Chondrocyte (in vitro differentiated cells): ENCODE results near the gene NAALADL2. TPM values are rescaled to one million over a fixed set of nuclear protein-coding genes. Genes with fewer than 3 reads are reported as not detected.

Source experiments
- DNase-seq: peaks from one replicate; pipeline ENCODE4 v3.0.0; 2021; ENCODE audit warnings: mixed read lengths, low spot score
- H3K27ac Mint-ChIP-seq: one replicate; pipeline ENCODE4 v1.8.0; 2021; ENCODE audit warnings: mild to moderate bottlenecking, moderate library complexity, mixed read lengths; ENCODE audit not compliant: unreplicated experiment
- H3K27me3 Mint-ChIP-seq: 2 replicates; pipeline ENCODE4 v1.8.0; 2021; ENCODE audit warnings: low read depth, mixed read lengths
- H3K36me3 Mint-ChIP-seq: 2 replicates; pipeline ENCODE4 v1.8.0; 2021; ENCODE audit warnings: low read depth, mixed read lengths
- H3K4me1 Mint-ChIP-seq: 2 replicates; pipeline ENCODE4 v1.8.0; 2021; ENCODE audit warnings: low read depth, mild to moderate bottlenecking, mixed read lengths
- H3K4me3 Mint-ChIP-seq: one replicate; pipeline ENCODE4 v1.8.0; 2021; ENCODE audit warnings: mild to moderate bottlenecking, moderate library complexity, mixed read lengths; ENCODE audit not compliant: unreplicated experiment
- H3K9me3 Mint-ChIP-seq: 2 replicates; pipeline ENCODE4 v1.8.0; 2021; ENCODE audit warnings: low read depth, mixed read lengths
- total RNA-seq: library from RNA; stranded (reverse); gene quantifications from 3 replicates; pipeline ENCODE4 v1.2.1, GENCODE V29; 2021
- TF ChIP-seq, protein P1 (sequence below): fragments of 200-600 bp; sonication (generic); IDR thresholded peaks from 2 replicates; pipeline ENCODE4 v1.5.0; 2021; ENCODE audit warnings: antibody characterized with exemption, mild to moderate bottlenecking, moderate library complexity

Gene NAALADL2
- total RNA-seq, 1 donor from 2014 or later = 8.0 TPM

DNA sequence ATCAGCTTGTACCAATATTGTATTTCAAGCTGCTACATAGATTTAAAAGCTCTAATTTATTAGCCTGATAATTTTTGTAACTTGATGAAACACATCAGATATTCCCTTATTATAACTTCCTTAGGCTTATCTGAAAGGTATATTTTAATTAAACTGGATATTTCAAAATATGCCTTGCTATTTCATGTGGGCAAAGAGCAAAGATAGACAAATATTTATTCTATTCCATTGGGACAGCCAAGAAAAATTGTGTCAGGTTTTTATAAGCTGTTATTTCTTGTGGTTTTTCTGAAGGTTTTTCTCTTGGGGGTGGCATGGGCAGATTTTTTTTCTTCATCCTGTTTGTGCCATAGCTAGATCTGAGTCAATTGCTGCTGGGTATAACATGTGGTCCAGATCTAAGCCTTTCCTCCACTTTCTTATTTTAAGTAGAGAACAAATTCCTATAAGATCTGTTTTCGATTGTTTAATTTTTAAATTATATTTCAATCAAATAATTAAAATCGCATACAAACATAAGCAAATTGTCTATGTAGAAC lies 249.5 kb downstream of the NAALADL2 start:
- Mint-ChIP-seq H3K9me3 (no peaks in the 10 kb centered on the region), H3K36me3 (no peaks in the 10 kb centered on the region), H3K27ac (no peak overlapping the region), H3K27me3 (no peaks in the 10 kb centered on the region), H3K4me1 (peaks cover 15% of the 10 kb centered on the region), H3K4me3 (no peak overlapping the region)
- TF ChIP-seq, protein P1, sequence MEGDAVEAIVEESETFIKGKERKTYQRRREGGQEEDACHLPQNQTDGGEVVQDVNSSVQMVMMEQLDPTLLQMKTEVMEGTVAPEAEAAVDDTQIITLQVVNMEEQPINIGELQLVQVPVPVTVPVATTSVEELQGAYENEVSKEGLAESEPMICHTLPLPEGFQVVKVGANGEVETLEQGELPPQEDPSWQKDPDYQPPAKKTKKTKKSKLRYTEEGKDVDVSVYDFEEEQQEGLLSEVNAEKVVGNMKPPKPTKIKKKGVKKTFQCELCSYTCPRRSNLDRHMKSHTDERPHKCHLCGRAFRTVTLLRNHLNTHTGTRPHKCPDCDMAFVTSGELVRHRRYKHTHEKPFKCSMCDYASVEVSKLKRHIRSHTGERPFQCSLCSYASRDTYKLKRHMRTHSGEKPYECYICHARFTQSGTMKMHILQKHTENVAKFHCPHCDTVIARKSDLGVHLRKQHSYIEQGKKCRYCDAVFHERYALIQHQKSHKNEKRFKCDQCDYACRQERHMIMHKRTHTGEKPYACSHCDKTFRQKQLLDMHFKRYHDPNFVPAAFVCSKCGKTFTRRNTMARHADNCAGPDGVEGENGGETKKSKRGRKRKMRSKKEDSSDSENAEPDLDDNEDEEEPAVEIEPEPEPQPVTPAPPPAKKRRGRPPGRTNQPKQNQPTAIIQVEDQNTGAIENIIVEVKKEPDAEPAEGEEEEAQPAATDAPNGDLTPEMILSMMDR = no peak
- no peak for DNase-seq

DNA sequence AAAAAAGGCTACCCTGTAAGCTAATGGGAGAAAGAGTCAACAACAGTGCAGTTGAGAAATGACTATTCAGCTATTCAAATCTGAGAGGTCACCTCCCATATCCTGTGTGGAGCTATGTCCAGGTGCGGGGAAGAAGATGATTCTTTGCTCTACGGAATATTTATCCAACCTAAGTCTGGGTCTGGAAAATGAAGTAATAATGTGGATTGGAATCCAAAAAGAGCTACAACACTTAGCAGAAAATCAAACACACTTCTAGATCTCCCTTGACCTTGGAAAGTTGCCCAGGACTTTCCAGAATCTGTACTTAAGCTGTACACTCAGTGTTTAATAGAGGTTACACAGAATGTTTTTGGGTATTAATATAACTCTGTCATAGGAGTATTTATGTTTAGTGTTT lies 251.9 kb downstream of the NAALADL2 start:
- TF ChIP-seq, protein P1 = no peak
- H3K4me3 Mint-ChIP-seq = no peak overlapping the region
- H3K27me3 Mint-ChIP-seq = peaks cover 2% of the 10 kb centered on the region
- no peak for DNase-seq
- H3K36me3 Mint-ChIP-seq = peaks cover 1% of the 10 kb centered on the region
- H3K9me3 Mint-ChIP-seq = no peaks in the 10 kb centered on the region
- peaks cover 15% of the 10 kb centered on the region for H3K4me1 Mint-ChIP-seq
- H3K27ac Mint-ChIP-seq = no peak overlapping the region

DNA sequence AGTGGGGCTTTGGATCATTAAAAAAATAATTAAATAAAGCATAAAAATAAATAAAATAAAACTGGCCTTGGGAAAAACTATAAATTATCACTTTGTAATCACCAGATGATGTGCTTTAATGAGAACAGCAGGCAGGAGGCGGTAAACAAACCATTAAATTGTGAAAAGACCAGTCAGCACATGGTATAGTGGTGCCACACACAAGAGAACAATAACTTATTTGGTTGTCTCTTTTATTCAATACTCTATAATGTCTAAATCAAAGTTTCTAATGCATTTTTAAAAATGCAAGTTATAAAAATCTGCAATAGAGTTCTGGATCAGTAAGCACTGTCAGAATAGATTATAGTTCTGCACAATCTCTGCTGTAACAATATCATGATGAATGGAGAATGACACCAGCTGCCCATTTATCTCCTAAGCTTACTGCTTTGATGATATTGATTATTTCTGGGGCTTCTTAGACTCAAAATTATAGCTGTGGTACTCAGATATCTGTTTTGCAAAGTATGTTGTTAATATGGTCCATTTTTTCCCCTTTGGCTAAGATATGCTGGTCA lies 259.3 kb downstream of the NAALADL2 start:
- Mint-ChIP-seq H3K36me3 (peaks cover 6% of the 10 kb centered on the region), H3K4me3 (no peak overlapping the region), H3K9me3 (peaks cover 7% of the 10 kb centered on the region), H3K27ac (no peak overlapping the region), H3K27me3 (peaks cover 2% of the 10 kb centered on the region), H3K4me1 (no peaks in the 10 kb centered on the region)
- TF ChIP-seq, protein P1 = no peak
- no peak for DNase-seq

DNA sequence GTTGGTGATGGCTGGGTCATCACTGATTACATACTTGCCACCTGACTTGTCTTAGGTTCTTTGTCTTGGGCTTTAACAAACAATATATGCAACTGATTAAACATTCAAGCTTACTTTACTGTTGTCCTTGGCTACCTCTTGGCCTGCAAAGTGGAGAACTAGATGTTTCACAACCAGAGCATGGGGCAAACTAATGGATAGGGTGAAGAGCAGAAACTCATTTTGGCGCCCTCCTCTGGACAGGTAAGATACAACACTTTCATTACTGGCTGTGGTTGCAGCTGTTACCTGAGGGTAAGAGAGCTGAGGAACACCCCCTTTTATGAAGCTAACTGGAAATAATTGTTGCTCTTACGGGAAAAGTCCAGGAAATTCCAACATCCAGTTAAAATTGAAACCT lies 262.1 kb downstream of the NAALADL2 start:
- Mint-ChIP-seq H3K9me3 (peaks cover 20% of the 10 kb centered on the region), H3K4me1 (no peaks in the 10 kb centered on the region), H3K27ac (no peak overlapping the region), H3K4me3 (no peak overlapping the region), H3K27me3 (peaks cover 2% of the 10 kb centered on the region), H3K36me3 (peaks cover 3% of the 10 kb centered on the region)
- DNase-seq = no peak
- TF ChIP-seq, protein P1 = peak; percentile 64

DNA sequence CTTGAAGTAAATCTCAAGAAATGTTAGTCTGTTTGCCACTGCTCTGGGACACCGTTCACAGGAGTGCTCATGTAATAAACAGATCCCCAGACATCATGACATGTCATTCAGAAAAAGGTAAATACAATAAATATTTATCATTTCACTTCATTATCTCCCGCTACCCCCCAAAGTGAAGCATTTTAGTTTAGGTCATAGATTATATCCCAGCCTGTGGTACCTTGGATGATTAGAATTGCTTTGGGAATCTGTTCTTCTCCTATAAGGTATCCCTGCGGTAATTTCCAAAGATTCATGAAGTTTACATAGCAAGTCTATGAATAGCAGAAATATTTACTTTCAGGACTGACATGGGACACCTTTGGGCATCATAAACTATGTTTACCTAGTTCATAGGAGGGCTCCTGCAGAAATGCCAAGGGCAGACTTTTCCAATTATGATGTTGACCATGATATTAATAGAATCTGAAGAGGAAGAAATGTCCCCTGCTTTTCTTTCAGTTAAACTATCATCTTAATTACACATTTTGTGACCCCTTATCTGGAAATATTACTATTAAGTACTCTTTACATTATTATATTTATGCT lies 268.0 kb downstream of the NAALADL2 start:
- no peak for DNase-seq
- TF ChIP-seq, protein P1 = no peak
- no peak overlapping the region for H3K27ac Mint-ChIP-seq
- H3K27me3 Mint-ChIP-seq = peaks cover 2% of the 10 kb centered on the region
- no peak overlapping the region for H3K4me3 Mint-ChIP-seq
- H3K9me3 Mint-ChIP-seq = peaks cover 21% of the 10 kb centered on the region
- no peaks in the 10 kb centered on the region for H3K36me3 Mint-ChIP-seq
- H3K4me1 Mint-ChIP-seq = no peaks in the 10 kb centered on the region
